Tibial nerve (tissue), 4 donors: ENCODE data around the gene ELOA.

ENCODE experiments used
- CTCF ChIP-seq, 5 experiments: fragments of 200-600 bp in 3 of 5; fragments of 450-650 bp in 2 of 5; sonication (generic) in 3 of 5; IDR thresholded peaks; one replicate each; pipeline ENCODE4 v1.5.1; 2016 to 2019; ENCODE audit warnings: antibody characterized with exemption in 5 of 5, mild to moderate bottlenecking in 3 of 5, moderate library complexity in 2 of 5
- EP300 ChIP-seq, 2 donors: sonication (generic); formaldehyde crosslinking; IDR thresholded peaks; one replicate each; pipeline ENCODE4 v1.6.1; 2017; ENCODE audit warnings: antibody characterized with exemption in 2 of 2, mild to moderate bottlenecking in 1 of 2
- POLR2A ChIP-seq, 2 donors: fragments of 450-650 bp; IDR thresholded peaks; one replicate each; pipeline ENCODE4 v1.6.1; 2017; ENCODE audit warnings: antibody characterized with exemption in 2 of 2, mild to moderate bottlenecking in 2 of 2, moderate library complexity in 2 of 2

DNA sequence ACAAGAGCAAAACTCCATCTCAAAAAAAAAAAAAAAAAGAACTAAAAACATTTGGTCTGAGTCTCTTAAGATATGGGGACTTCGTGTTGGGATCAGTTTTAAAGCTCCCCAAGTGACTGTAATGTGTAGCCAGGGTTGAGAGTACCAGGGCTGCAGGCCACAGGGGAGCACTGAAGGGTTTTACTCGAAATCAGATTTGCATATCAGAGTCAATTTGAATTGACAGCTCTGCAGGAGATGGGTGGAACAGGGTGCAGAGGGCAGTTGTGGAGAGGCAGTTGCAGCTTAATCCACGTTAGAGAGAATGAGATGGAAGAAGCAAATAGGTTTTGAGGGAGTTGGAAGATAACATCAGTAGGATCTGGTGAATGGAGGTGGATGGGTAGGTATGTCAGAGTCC is 20.6 kb upstream of the ELOA start:
- TF ChIP-seq CTCF (IDR thresholded peaks at IDR 0.05) (no peak), POLR2A (IDR thresholded peaks at IDR 0.05) (no peak), EP300 (IDR thresholded peaks at IDR 0.05) (no peak)
